MM.1S (cell line): ENCODE results near the gene COX17.

Source experiments
- DNase-seq: peaks from one replicate; pipeline ENCODE4 v3.0.0-alpha.2; 2015
- H2AFZ ChIP-seq: fragments of 300-600 bp; sonication (generic); 2 replicates; pipeline ENCODE4 v1.6.0; 2016; ENCODE audit warnings: antibody characterized with exemption, low read length
- H3F3A ChIP-seq: fragments of 300-600 bp; sonication (generic); 2 replicates; pipeline ENCODE4 v1.6.1; 2016; ENCODE audit warnings: mild to moderate bottlenecking, antibody characterized with exemption, low read length, moderate library complexity, mixed read lengths; ENCODE audit not compliant: insufficient read depth
- H3K27ac ChIP-seq: fragments of 300-600 bp; sonication (generic); 2 replicates; pipeline ENCODE4 v1.5.1; 2016; ENCODE audit warnings: mild to moderate bottlenecking, low read length
- H3K27me3 ChIP-seq: fragments of 300-600 bp; sonication (generic); replicated peaks from 2 replicates; pipeline ENCODE4 v1.6.0; 2016; ENCODE audit warnings: low read length; ENCODE audit not compliant: insufficient read depth
- H3K36me3 ChIP-seq: fragments of 300-600 bp; sonication (generic); replicated peaks from 2 replicates; pipeline ENCODE4 v1.6.1; 2016; ENCODE audit warnings: mild to moderate bottlenecking, low read length, mixed read lengths; ENCODE audit not compliant: insufficient read depth
- H3K4me1 ChIP-seq: fragments of 300-600 bp; sonication (generic); 2 replicates; pipeline ENCODE4 v1.6.1; 2016; ENCODE audit warnings: low read length, mixed read lengths
- H3K4me2 ChIP-seq: fragments of 300-600 bp; sonication (generic); 2 replicates; pipeline ENCODE4 v1.6.0; 2016; ENCODE audit warnings: low read depth, low read length
- H3K4me3 ChIP-seq: fragments of 300-600 bp; sonication (generic); 2 replicates; pipeline ENCODE4 v1.5.1; 2016; ENCODE audit warnings: low read length, mixed read lengths
- H3K79me2 ChIP-seq: fragments of 300-600 bp; sonication (generic); 2 replicates; pipeline ENCODE4 v1.6.1; 2016; ENCODE audit warnings: mixed run types, low read length, mixed read lengths
- H3K9ac ChIP-seq: fragments of 300-600 bp; sonication (generic); 2 replicates; pipeline ENCODE4 v1.6.1; 2016; ENCODE audit warnings: low read length, mixed read lengths
- H3K9me2 ChIP-seq: fragments of 300-600 bp; sonication (generic); replicated peaks from 2 replicates; pipeline ENCODE4 v1.6.1; 2016; ENCODE audit warnings: mild to moderate bottlenecking, low read length, mixed read lengths; ENCODE audit not compliant: insufficient read depth
- H3K9me3 ChIP-seq: fragments of 300-600 bp; sonication (generic); replicated peaks from 2 replicates; pipeline ENCODE4 v1.6.1; 2016; ENCODE audit warnings: mild to moderate bottlenecking, low read length, mixed read lengths; ENCODE audit not compliant: insufficient read depth
- H4K20me1 ChIP-seq: fragments of 300-600 bp; sonication (generic); 2 replicates; pipeline ENCODE4 v1.6.1; 2016; ENCODE audit warnings: mild to moderate bottlenecking, low read length, moderate library complexity, mixed read lengths; ENCODE audit not compliant: insufficient read depth
- CTCF ChIP-seq: fragments of 300-600 bp; sonication (generic); IDR thresholded peaks from 2 replicates; pipeline ENCODE4 v1.5.1; 2016; ENCODE audit warnings: antibody characterized with exemption, low read length, mixed read lengths
- EZH2 ChIP-seq: fragments of 300-600 bp; sonication (generic); optimal IDR thresholded peaks from 2 replicates; pipeline ENCODE3; 2017; ENCODE audit warnings: low read depth, mild to moderate bottlenecking, antibody characterized with exemption, low read length, mixed read lengths
- EZH2phosphoT487 ChIP-seq: fragments of 300-600 bp; sonication (generic); IDR thresholded peaks from 2 replicates; pipeline ENCODE4 v1.6.1; 2018; ENCODE audit warnings: antibody characterized with exemption, low read length

The COX17 gene

GRCh38 chr3:119659606-119660291 lies 17.5 kb downstream of the COX17 start:
- Histone ChIP-seq H3K9me2 (no peaks in the 10 kb centered on the region), H3K79me2 (no peaks in the 10 kb centered on the region), H3K9ac (no peak overlapping the region), H3K4me2 (no peak overlapping the region), H3K4me1 (no peaks in the 10 kb centered on the region), H3K4me3 (no peak overlapping the region), H3K27me3 (no peaks in the 10 kb centered on the region), H4K20me1 (no peaks in the 10 kb centered on the region), H3K27ac (no peak overlapping the region), H3K9me3 (no peaks in the 10 kb centered on the region), H2AFZ (no peak overlapping the region), H3F3A (no peaks in the 10 kb centered on the region), H3K36me3 (no peaks in the 10 kb centered on the region)
- TF ChIP-seq EZH2phosphoT487 (no peak), EZH2 (no peak), CTCF (no peak)
- DNase-seq: no peak

DNA sequence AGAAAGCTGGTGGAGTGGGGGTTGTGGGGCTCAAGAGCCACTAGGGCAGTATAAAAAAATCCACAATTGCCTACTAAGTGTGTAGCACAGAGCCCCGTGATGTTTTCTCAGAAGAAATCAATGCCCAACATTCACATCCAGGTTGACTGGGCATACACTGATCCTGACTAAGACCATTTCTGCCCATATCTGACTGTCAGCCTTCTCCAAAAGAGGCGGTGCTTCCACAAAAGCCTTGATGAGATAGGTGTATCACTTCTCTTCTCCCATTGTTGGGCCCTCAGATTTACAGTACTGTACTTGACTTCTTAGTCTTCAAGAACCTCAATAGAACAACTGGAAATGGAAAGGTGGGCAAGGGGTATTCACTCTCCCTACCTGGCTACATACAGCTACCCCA lies 18.2 kb downstream of the COX17 start:
- H3K4me1 ChIP-seq: no peaks in the 10 kb centered on the region
- no peak overlapping the region for H2AFZ ChIP-seq
- H3F3A ChIP-seq: no peaks in the 10 kb centered on the region
- H3K4me2 ChIP-seq: no peak overlapping the region
- TF ChIP-seq EZH2phosphoT487 (no peak), CTCF (no peak), EZH2 (no peak)
- H3K36me3 ChIP-seq: no peaks in the 10 kb centered on the region
- H3K9me2 ChIP-seq: no peaks in the 10 kb centered on the region
- H3K79me2 ChIP-seq: no peaks in the 10 kb centered on the region
- H3K9ac ChIP-seq: no peak overlapping the region
- H3K9me3 ChIP-seq: no peaks in the 10 kb centered on the region
- no peak overlapping the region for H3K4me3 ChIP-seq
- H3K27me3 ChIP-seq: no peaks in the 10 kb centered on the region
- no peak overlapping the region for H3K27ac ChIP-seq
- H4K20me1 ChIP-seq: no peaks in the 10 kb centered on the region
- no peak for DNase-seq

DNA sequence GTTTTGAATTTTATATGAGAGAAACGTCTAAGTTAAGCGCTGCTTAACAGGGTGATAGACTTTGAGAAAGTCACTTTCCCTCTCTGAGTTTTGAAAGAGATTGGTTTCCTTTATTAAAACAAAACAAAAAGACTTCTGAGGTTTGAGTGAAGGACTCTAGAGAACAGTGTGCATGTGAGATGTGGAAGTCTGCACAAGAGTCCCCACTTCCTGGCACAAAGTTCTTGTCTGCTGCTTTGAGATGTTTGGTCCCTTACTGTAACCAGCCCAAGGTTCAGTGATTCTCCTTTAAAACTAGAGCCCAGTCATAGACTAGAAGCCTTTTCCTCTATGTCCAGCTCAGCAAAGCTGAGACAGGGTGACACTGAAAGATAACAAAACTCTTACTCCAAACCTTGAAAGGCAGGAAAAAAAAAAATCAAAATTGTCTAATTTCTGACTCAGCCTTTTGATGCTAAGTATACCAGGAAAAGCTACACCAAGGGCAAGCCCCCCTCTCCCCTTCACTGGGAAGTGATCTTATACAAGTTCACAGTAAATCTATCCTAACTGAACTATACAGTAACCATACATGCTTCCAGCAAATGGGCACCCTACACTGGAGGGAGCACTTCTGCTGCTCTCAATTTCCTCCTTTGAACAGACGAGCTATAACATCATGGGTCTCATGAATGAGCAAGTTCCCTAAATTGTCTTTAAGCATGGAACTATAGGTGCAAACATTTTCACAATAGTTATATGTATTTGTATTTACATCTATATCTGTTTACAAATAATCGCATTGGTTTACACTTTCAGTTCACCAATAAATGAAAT lies 19.1 kb downstream of the COX17 start:
- Histone ChIP-seq H3K4me2 (no peak overlapping the region), H3K36me3 (no peaks in the 10 kb centered on the region), H3F3A (no peaks in the 10 kb centered on the region), H3K4me3 (no peak overlapping the region), H2AFZ (no peak overlapping the region), H3K27me3 (no peaks in the 10 kb centered on the region), H3K9me3 (no peaks in the 10 kb centered on the region), H3K9me2 (no peaks in the 10 kb centered on the region), H3K4me1 (no peaks in the 10 kb centered on the region), H3K9ac (no peak overlapping the region), H3K27ac (no peak overlapping the region), H4K20me1 (no peaks in the 10 kb centered on the region), H3K79me2 (no peaks in the 10 kb centered on the region)
- TF ChIP-seq CTCF (no peak), EZH2 (no peak), EZH2phosphoT487 (no peak)
- no peak for DNase-seq
